ENCODE measurements around the gene KLF6.
A peak's percentile ranks its signal among the peaks of the same experiment; 100 is the strongest.

The KLF6 gene

DNA sequence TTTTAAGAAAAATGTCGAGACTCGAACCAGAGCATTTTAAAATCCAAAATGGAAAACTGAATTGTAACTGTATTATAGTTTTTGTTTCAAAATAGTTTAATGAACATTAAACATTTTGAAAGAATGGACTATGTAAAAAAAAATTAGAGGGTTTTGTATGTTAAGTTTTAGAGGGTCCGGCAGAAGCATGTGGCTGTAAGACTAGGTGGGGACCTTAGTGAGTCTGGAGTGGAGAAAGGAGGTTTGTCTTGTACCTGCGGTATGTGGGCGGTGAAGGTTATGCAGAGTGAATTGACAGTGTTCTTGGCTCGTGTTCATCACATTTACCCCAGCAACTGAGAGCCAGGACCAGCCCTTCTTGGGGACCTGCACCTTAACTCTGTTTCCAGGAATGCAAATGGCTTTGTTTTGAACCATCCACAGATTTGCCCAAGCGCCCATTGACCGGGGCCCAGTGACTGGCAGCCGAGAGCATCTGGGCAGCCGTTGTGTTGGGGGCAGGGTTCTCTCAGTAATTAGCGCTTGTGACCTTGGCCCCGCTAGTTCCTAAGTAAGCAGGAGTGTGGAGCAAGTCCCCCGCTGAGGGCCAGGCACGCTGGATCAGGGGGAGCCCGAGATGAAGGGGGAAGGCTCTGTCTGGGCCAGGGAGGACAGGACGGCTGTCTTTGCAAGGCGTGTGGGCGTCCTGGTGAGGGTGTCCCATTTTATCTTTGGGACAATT, 1.4 kb upstream of the KLF6 start:
- DNase-seq = peak; percentile 44

DNA sequence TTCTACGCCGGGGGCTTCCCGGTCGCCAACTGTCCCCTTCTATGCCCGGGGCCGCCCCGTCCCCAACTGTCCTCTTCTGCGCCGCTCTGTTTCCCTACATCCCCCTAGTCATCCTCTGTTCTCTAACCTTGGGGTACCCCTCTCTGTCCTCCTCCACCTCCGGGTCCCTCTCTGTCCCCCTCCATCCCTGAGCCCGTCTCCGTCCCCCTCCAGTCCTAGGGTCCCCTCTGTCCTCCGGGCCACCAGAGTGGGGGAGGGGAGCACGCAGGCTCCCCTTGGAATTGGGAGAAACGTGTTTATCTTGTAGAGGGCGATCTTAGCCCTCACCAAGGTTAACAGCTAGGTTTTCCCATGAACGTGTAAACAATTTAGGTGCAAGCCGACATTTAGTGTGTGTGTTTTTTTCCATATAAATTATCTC, 852 bp upstream of the KLF6 start:
- peak; percentile 68 for DNase-seq

DNA sequence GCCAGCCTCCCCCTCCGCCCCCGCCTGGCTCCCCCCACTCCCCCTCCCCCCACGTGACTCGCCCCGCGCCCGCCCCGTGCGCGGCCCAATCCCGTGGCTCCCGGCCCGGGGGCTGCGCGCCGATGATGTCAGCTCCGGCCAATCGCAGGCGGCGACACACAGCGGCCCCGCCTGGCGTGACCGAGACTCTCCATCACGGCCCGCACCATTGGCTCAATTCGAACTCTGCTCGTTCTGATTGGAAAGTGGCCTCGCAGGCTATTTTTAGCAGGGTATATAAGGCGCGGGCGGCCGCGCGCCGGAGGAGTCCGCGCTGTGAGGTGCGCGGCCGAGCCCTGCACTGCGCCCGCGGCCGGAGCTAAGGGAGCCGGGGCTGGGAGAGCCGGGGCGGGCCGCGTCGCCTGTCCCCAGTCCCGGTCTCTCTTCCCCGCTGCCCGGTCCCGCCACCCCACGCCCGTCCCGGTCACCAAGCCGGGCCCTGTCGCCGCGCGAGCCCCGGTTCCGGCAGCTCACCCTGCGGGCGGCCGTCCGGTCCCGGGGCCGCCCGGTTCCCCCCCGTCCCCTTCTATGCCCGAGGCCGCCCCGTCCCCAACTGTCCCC, 342 bp upstream of the KLF6 start:
- peak; percentile 99 for DNase-seq

DNA sequence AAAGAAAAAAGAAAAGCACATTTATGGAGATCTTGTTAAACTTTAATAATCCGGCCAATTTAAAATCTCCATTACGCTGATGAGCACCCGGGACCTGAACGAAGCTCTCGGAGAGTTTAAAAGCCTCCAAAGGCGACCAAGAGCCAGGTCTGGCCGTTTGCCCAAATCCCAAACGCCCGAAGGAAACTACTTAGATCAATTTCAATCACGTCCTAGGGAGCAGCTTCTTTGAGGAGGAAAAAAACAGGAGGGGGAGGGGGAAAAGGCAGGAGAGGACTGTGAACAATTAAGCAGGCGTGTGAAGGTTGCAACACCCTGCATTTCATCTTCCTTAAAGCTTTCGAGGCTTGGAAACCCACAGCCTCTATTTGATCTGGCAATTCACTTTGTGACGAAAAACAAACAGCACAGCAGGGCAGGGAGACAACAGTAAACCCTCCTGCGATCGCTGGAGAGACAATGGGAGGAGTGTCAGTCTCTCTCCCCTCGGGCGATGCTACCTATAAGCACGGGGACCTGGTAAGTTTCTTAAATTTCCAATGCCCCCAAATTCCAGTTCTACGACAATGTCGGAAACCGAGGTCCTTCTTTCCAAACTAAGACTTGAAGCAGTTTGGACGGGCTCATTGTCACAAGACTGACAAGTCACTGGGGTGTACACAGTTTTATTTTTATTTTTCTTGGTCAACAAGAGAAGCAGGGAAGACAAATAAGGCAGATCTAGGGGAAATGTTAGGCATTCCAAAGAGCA, 1.2 kb downstream of the KLF6 start:
- DNase-seq = peak; percentile 85

DNA sequence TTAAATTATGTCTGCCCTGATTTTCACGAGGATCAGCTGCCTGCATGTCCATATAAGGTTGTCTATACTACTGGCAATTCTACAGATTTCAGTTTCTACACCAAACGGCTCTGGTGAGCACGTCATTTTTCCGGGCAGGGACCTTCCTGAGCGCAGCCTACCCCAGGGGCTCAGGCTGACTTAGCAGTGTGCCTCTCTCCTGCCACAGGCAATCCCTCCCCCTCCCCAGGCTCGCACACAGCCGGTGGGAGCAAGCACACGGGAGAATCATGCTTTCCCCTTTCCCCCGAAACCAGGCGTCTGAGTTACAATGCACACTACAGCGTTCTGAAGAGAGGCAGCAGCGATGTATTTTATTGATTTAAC, 1.7 kb downstream of the KLF6 start:
- peak; percentile 89 for DNase-seq

DNA sequence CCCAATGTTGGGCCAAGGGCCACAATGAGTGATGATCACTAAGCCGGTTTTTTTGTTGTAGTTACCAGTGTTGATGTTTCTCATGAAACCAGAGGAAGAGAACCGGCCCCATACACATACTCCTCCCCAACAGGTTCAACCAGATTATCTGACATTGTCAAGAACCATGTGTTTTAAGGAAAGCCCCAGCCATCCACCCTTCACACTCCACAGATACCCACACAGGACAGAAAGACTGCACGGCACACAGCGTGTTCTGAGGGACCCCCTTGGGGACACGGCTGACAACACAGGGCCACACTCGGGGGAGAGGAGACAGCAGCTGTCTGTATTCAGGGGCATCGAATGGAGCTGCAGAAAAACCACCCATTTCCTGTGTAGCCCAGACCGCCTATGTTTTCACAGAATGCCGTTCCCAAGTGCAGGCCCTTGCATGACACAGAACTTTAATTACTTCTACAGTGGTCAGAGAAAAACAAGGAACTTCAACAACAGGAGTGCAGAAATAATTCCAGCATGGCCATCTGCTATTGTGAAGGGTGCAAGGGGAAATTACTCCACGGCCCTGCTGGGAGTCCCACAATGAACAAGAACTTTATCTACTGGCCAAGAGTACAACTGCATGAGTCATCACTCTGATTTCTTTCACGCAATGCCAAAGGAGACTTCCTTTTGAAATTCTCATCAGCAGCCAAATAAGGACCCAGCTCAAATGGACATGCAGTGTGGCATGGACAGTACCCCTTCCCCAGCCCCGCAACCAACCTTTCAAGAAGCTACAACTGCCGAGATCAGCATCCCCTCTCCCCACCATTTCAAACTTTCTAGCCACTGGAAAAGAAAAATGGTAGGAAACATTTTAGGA, 2.3 kb downstream of the KLF6 start:
- DNase-seq = peak; percentile 81

DNA sequence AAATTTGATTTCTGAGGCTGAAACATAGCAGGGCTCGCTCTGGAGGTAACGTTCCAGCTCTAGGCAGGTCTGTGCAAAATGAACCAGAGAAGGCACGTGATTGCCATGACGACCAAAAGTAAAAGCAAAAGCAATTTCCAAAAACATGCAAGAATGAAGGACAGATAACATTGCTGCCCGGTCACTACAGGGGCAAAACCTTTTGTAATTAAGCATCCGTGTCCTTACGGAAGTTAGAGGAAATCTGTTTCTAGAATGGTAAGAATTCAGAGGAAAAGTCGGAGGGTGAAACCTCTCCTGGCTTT, 2.9 kb downstream of the KLF6 start:
- DNase-seq = no peak

DNA sequence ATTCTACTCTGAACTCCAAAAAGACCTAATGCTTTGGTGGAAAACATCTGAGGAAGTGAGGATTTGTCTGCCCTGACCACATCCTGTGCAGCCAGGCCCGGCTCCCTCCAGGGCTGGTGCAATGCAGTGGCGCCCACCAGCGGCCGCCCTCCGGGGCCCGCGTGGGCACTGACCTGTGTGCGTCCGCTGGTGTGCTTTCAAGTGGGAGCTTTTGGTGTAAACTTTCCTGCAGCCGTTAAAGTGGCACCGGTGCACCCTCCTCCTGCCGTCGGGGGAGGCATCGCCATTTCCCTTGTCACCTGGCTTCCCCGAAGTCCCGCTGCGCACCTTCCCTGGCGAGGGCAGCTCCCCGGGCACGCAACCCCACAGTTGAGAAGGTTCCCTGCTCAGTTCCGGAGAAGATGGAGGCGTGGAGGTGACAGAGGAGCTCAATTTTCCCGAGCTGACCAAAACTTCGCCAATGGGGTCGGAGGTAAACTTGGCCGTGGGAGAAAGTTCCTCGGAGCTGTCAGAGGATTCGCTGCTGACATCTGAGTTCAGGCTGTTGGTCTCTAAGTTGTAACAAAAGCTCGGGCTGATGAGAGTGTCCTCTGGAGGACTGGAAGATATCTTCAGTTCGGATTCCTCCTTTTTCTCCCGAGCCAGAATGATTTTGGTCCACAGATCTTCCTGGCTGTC, 3.4 kb downstream of the KLF6 start:
- DNase-seq = peak; percentile 59

DNA sequence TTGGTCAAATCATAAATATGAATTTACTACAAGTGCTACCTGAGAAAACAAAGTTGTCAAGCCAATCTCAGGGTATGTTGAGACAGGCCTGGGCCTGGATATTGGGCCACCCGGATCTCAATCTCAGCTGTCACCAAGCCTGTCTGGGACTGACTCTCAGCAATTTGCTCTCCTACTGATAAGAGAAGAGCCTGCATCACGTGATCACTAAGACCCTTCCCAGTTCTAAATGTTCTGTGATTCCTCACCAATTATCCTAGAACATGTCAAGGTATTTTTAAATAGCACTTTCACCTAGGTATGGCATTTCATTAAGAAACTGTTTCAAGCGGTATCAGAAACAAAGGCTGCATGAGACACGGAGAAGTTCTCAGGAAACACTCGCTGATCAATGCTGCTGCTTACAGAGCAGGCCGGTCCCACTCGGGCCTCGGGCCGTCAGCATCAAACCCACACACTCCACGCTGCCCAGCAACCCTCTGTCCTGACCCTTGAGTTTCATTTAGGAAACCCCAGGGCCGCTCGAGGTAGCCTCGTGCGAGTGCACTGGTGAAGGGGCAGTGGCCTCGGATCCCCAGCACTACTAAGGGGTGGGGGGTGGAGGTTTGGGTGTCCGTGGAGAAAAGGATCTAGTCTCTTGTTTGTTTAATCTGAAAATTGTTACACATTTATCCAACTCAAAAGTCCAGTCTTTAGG, 4.1 kb downstream of the KLF6 start:
- no peak for DNase-seq

DNA sequence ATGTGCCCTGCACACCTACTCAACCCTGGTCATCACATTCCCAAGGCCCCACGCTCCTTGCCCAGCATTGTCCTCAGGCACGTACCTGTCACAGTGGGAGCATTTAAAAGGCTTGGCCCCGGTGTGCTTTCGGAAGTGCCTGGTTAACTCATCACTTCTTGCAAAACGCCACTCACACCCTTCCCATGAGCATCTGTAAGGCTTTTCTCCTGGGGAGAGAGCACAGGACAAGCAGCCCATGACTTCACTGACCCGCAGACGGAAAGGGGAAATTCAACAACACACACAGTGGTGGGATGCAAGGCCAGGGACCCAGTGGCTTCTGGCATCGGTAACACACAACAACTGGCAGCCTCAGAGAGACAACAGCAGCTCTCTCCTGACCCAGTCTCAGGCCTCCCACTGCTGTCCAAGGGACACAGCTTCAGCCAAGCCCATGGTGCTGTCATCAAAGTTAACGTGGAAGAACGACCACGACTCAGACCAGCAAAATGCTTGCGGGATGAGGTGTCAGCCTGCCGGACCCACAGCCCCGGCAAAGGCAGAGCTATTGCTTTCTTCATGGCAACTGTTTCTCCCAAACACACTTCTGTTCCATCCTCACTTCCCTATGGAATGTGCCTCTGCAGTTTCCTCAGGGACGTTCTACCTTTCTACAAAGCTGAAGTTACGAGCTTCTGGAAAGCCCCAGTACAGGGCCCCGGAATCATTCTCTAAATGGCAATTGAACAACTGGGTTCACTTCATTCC, 4.8 kb downstream of the KLF6 start:
- DNase-seq = peak; percentile 51

DNA sequence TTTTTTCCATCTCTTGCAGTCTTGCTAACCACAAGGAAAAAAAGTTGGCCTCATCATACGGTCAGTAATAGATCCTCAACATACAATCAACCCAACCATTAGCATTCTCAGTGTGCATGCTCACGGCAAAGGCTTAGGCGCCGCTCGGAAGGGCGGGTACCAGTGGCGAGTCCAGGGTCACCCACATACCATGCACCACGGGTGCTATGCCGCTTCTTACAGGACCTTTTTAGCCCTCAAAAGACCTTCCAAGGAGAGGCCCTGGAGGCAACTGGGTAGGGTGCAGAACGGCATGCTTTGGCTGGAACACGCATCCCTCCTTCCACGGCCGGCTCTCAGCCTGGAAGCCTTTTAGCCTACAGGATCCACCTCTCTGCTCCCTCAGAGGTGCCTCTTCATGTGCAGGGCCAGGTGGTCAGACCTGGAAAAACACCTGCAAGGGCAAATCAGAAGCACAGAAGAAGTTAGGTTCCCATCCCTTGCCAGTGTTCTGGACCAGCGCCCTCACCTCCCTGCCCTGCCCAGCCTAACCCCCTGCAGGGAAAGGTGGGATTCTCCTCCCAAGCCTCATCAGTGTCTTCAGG, 5.8 kb downstream of the KLF6 start:
- DNase-seq = peak; percentile 61

DNA sequence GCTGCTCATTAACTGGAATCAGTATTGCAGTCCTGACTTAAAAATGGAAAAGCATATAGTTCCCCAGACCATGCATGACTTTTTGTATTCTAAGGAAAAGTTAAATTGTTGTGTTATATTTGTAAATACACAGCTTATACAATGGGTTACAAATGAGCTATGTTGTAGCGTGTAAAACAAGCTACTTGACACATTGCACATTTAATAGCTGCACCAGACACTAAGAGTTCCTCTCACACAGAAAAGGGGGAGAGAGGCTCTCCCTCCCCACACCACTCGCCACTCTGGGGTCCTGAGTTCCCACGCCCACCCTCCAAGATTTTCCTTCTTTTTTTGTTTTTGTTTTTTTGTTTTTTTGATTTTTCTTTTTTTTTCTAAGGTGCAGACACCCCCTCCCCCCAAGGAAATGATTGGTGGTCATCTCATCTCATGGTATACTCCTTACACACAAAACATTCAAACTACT, 6.3 kb downstream of the KLF6 start:
- no peak for DNase-seq

DNA sequence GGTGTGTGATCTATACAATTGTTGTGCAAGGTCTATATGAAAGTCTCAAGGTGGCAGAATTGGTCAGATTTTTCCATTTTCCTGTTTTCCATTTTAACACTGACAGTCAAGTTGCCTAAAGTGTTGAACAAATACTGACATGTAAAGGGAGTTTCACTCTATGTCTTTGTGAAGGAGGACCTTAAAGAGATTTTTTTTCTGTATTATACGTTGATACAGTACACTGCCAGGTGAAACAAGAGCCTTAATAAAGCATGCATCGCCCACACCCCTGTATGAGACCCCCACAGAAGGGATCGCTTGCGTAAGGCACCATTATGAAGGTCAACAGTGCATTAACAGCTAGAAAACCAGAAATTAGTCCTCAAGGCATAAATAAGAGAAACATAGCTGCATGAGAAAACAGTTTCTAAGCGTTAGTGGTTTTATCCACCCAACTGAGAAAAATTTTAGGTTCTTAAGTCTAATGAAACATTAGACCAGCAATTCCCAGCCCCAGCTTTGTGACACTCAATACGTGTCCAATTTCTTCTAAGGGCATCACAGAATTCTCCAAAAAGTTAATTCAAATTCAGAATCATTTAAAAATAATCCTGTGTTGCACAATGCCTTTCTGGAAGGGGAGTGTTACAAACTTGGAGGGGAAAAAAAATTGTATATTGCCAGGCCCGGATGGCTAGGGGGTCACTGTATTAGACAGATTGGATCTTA, 6.9 kb downstream of the KLF6 start:
- DNase-seq = no peak

DNA sequence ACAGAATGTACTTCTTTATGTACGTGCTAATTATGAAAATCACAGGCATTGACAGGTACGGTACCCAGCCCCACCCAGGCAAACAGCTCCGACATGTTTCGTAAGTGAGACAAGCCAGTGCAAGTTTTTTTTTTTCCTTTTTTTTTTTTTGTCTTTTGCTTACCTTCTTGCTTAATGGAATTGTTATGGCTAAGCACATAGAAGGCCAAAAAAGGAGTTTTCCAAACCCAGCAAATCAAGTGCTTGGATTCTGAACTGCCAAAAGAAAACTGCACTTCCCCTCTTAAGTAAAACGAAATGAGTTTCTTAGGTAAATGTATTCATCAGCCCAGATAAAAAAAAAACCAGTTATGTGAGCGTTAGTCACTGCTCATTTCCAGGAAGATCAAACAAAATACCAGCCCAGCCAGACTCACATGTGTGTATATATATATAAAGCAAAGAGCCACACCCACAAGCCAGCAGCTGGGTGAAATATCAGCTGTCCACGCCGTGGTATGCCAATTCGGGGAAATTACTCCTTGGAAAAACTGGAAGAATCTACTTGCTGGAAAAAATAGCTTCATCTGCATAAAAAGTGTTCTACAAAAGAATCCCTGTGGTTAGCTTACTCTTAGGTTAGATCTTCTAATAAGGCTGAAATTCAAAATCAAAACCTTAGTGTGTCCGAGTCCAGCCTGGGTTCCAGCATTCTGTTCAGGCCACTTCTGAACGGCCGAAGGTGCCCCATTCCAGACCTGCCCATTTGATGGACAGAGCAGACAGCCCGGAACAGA, 8.0 kb downstream of the KLF6 start:
- peak; percentile 78 for DNase-seq

DNA sequence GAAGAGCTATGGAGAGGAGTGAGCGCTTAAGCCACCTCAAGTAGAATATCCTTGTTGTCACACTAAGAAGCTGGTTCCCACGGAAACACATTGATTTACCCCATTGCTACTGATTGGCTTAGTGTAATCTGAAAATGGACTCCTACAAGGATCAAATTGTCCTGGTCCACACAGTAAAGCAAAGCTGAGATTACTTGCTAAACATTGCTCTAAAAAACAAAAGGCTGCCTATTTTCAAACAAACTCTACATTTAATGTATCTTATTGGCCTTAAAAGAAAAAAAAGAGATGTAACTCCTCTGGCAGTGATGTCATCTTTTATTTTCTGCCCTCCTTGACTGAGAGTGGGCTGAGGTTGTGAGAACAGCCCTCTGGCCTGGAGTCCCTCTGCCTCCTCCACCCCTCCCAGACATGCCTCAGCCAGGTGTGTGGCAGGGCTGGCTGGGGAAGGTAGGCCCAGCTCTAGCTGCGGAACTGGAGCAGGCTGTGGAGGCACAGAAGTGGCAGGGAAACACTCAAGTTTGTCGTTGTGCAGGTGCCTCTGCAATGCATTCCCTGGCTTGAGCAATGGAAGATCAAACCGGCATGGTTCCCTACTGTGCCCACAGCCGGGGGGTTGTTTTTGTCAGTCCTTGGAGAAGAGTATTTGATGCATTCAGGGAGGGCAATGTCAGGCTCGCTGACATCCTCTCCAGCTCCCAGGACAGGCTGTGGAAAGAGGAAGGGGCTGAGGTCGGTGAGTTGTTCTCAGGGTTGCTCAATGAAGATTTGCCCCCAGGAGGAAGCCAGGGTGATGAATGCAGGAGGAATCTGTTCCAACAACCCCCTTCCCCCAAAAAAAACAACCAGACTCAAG, 9.1 kb downstream of the KLF6 start:
- peak; percentile 36 for DNase-seq

DNA sequence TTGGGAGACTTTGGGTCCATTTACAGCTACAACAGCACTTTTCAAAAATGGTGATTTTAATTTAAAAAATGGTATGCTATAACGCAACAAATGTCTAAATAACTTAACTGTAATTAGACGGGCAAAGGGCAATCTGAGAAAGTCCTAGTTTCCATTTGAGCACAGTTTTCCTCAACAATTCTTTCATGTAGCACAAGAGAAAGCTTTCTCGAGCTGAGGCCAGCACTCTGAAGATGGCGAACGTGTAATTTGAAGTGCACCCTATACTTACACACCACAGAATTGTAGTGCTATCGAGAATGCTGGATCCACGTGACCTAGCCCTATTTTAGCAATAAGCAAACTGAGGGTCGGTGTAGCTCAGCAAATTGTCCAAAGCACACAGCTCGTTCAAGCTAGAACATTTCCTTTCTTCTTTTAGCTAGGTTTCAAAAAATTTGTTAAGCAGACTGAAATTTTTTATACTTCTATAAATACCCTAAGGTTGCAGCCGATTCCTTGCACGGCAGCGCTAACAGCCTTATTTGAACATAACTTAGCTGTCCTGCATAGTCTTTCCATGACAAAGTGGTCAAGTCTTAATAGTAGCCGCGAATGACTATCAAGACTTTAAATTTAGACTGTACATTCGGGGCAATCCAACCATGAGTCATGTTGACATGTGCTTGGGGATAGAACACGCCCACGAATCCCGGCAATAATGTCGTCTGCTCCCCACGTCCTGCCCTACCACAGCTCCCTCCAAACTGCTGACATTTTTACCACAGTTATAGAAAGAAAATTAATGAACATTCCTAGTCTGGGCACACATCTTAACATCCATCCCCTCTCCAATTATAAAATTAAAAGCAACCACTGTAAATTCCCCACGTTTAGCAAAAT, 10.0 kb downstream of the KLF6 start:
- DNase-seq = peak; percentile 45
